ENCODE data around the gene FREM1.

GRCh38 chr9:14747111-14747510 is 163.1 kb downstream of the FREM1 start:
- TF ChIP-seq, protein P1, sequence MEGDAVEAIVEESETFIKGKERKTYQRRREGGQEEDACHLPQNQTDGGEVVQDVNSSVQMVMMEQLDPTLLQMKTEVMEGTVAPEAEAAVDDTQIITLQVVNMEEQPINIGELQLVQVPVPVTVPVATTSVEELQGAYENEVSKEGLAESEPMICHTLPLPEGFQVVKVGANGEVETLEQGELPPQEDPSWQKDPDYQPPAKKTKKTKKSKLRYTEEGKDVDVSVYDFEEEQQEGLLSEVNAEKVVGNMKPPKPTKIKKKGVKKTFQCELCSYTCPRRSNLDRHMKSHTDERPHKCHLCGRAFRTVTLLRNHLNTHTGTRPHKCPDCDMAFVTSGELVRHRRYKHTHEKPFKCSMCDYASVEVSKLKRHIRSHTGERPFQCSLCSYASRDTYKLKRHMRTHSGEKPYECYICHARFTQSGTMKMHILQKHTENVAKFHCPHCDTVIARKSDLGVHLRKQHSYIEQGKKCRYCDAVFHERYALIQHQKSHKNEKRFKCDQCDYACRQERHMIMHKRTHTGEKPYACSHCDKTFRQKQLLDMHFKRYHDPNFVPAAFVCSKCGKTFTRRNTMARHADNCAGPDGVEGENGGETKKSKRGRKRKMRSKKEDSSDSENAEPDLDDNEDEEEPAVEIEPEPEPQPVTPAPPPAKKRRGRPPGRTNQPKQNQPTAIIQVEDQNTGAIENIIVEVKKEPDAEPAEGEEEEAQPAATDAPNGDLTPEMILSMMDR (IDR thresholded peaks at IDR 0.05 in 8 of 11, conservative IDR thresholded peaks at IDR 0.05 in 3 of 11), result no peak
- no peak for TF ChIP-seq POLR2A (IDR thresholded peaks at IDR 0.05)
- TF ChIP-seq POLR2AphosphoS5 (IDR thresholded peaks at IDR 0.05), result no peak

Data from spleen (tissue), 7 donors.